GM12875 (cell line): ENCODE results near the gene TMTC2.

Experiments used
- H3K4me3 ChIP-seq: one replicate; pipeline ENCODE4 v1.5.1; 2011; ENCODE audit warnings: low read depth, low read length, control low read depth
- TF ChIP-seq, protein P1 (sequence below): IDR thresholded peaks from 2 replicates; pipeline ENCODE4 v1.5.1; 2011; ENCODE audit warnings: low read depth, mild to moderate bottlenecking, control low read depth, inconsistent platforms, low read length, moderate library complexity, borderline replicate concordance; ENCODE audit not compliant: insufficient read depth

TMTC2 gene

DNA sequence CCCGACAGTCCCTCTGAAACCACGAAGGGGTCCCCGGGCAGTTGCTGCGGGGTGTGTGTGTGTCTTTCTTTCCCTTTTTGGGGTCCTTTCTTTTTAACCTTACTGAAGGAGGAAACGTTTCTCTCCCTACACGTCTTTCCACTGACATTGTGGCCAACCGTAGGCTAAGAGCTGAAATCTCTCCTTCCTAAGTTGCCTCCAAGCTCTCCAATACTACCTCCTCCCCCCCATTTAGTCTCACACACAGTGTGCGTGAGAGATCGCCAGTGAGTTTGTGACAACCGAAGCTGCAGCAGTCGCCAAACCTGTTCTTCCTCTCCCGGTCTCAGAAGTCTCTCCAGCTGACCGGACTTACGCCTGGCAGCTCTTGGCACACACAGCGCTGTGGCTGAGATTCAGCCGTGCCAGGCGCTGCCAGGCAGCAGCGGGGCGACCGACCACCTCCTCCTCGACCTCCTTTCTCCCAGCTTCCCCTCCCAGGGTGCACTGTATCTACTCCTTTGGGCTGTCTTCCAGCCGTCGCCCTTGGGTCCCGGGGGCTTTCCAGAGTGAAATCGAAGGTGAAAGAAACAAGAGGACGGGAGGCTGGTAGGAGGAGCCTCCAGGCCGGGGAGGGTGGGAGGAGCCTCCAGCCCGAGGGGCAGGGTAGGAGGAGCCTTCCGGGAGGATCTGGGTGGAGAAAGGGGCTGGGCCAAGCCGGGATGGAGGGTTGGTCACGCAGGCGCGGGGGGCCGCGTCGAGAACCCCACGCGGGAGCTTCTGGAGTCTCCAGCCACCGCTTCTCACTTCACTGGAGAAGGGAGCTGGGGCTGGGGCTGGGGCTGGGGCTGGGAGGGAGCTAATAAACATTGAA is at the start of gene TMTC2:
Gene TMTC2, plus strand, starts transcription at position 739 of the 853 bp plus-strand sequence.
- H3K4me3 ChIP-seq: peak within 1 kb of the TSS; percentile 97
- TF ChIP-seq, protein P1, sequence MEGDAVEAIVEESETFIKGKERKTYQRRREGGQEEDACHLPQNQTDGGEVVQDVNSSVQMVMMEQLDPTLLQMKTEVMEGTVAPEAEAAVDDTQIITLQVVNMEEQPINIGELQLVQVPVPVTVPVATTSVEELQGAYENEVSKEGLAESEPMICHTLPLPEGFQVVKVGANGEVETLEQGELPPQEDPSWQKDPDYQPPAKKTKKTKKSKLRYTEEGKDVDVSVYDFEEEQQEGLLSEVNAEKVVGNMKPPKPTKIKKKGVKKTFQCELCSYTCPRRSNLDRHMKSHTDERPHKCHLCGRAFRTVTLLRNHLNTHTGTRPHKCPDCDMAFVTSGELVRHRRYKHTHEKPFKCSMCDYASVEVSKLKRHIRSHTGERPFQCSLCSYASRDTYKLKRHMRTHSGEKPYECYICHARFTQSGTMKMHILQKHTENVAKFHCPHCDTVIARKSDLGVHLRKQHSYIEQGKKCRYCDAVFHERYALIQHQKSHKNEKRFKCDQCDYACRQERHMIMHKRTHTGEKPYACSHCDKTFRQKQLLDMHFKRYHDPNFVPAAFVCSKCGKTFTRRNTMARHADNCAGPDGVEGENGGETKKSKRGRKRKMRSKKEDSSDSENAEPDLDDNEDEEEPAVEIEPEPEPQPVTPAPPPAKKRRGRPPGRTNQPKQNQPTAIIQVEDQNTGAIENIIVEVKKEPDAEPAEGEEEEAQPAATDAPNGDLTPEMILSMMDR: no peak

DNA sequence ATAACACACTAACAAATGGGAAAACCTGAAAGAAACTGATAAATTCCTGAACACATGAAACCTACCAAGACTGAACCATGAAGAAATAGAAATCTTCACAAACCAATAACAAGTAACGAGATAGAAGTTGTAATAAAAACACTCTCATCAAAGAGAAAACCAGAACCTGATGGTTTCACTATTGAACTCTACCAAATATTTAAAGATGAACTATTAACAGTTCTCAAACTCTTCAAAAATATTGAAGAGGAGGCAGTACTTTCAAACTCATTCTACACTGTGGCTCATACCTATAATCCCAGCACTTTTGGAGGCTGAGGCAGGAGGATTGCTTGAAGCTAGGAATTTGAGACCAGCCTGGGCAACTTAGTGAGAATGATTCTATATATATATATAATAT is 48.4 kb upstream of the TMTC2 start:
- TF ChIP-seq, protein P1: no peak
- H3K4me3 ChIP-seq: no peak overlapping the region

DNA sequence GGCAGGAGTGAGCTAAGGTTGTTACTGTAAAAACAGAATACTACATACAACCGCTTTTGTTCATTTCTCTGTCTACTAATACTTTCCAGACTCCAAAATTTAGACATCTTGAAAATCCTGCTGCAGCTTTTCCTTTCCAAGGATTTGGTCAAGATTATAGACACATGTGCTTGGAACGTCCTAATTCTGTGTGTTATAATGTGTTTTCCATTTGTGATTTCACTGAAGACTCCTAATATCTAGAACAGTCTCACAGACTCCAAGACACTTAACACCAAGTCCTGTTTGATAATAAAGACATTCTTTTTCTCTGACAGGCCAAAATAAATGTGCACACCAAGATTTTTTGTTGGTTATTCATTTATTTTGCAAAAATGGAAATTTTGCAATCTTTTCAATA is 41.8 kb upstream of the TMTC2 start:
- no peak overlapping the region for H3K4me3 ChIP-seq
- TF ChIP-seq, protein P1: no peak

DNA sequence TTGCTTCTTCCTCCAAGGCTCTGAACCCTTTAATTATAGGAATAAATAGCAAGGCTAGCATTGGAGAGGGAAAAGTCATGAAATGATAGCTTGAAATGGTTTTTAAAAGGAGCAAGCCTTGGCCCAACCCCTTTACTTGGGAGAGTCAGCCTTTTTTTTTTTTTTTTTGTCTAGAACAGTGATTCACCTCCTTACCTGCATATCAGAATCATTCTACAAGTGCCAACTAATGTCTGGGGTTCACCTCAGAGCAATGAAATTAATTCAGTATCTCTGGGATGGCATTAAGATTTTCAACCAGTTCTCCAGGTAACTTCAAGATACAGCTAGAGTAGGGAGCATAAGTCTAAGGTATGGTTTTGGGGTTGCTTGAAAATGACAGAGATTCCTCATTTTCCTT is 41.3 kb upstream of the TMTC2 start:
- H3K4me3 ChIP-seq: no peak overlapping the region
- TF ChIP-seq, protein P1: no peak

DNA sequence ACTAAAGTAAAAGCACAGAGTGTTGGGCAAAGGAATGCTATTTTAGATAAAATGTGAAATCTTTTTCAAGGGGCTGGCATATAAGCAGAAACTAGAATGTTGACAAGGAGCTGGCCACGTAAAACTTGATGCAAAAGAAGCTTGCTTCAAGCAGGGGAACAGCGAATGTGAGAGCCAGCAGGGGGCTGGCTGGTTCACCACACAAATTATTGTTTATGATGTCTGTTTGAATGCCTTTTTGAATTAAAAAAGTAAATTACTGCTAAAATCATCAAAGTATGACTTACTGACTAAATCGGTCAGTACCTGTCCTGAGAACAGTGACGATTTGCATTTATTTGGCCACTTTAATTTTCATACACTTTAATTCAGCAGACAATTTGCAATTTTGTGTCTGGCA is 38.9 kb upstream of the TMTC2 start:
- TF ChIP-seq, protein P1: no peak
- H3K4me3 ChIP-seq: no peak overlapping the region

DNA sequence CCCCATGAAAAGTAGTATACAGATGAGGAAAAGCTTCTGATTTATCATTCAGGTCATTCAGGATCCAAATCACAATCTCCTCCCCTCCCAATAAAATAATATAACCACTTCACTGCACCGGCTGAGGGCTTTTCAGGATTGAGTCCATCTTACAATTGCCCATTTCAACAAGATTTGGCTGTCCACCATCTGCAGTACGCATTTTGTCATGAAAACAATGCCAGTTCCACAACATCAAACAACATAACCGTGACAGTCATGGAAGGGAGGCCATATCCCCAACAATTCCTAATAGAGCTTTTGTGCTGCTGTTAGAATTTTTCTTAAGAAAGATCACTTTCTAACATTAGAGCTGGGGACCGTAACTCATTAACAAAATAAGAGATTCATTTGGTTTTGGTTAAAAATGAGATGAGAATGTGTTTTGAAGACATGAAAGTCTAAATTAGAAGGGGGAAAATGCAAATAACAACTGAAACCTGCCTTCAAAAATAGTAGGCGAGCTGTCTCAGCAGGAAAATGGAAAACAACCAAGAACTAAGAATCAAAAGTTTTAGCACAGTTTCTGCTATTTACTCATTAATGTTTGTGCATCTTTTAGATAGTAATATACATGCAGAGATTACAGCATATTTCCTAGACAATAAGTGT is 38.3 kb upstream of the TMTC2 start:
- TF ChIP-seq, protein P1: no peak
- H3K4me3 ChIP-seq: no peak overlapping the region
